Skeletal muscle cell (primary cell): ENCODE measurements around the gene RANBP1.

Experiments used
- DNase-seq: peaks from one replicate; pipeline ENCODE4 v3.0.0-alpha.2; 2010; ENCODE audit warnings: low read depth
- H3K4me3 ChIP-seq: 2 replicates; pipeline ENCODE4 v1.5.1; 2011; ENCODE audit warnings: low read depth, mild to moderate bottlenecking, control low read depth, low read length, moderate library complexity

The RANBP1 gene

DNA sequence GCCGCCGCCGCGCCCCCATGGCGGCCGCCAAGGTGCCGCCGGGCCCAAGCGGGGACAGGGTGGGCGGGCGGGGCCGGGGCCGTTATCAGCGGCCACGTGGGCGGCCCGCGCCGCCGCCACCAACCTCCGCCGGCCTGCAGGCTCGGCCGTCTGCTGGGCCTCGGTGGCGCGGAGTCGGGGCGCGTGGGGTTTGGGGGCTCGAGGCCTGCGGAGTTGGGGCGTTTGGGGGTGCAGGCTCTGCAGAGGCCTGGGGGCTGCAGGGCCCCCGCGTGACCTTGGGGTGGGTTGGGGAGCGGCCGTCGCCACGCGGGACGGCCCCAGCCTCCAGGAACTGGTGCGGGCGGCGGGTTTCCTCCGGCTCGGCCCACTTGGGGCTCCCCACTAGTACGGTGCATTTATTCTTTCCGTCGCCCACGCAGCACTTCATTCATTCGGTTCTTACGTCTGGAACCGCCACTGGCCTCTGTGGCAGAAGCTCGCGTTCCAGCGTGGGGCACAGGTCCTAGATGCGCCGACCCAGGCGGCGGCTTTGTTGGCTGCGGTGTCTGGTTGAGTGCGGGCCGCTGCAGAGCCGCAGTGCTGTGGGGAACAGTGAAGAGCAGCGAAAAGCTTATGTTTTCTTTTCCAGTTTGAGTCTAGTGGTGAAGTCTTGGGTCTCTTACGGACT, 1.9 kb downstream of the RANBP1 start:
- H3K4me3 ChIP-seq: peak overlapping the region; percentile 96
- DNase-seq: no peak

DNA sequence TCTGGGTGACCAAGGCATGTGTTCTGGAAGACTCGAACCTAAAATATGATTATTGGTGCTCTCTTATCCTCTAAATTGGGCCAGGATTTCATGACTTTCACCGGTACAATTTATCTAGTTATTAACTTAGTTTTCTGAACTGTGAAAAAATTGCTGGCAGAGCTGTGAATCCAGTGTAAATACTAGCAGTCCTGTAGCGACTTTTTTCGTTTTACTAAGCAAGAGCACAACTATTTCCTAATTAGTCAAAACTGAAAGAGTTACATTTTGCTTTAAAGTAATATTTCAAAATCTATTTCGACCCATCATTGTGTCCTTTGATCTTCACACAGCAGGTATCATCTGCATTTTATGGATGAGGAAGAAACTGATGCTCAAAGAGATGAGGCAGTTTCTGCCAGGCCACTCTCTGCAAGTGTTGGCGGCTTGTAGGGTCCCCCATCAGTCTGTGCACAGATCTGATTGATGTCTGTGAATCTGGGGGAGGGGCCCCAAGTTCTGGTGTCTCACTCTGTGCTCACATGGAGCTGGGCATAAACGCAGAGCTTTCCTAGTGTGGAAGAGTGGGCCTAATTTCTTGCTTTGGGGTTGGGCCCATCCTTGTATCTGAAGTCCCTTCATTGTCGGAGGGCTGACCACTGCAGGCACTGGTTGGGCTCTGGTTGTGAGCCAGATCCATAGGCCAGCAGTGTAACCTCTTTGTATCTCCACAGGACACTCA, 2.6 kb downstream of the RANBP1 start:
- H3K4me3 ChIP-seq: peak overlapping the region; percentile 96
- DNase-seq: no peak

DNA sequence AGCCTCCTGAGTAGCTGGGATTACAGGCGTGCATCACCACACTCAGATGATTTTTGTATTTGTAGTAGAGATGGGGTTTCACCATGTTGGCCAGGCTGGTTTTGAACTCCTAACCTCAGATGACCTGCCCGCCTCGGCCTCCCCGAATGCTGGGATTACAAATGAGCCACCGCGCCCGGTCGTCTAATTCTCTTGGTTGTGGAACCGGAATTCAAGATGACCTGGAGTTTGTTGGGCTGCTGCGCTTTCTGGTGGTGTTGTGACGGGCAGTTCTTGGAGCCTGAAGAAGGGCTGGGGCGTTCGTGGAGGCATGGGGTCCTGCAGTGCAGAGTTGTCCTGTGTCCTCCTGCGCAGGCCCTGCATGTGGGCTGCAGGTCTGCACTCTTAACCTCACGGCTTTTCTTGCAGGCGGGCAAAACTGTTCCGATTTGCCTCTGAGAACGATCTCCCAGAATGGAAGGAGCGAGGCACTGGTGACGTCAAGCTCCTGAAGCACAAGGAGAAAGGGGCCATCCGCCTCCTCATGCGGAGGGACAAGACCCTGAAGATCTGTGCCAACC, 6.0 kb downstream of the RANBP1 start:
- H3K4me3 ChIP-seq: no peak overlapping the region
- no peak for DNase-seq

DNA sequence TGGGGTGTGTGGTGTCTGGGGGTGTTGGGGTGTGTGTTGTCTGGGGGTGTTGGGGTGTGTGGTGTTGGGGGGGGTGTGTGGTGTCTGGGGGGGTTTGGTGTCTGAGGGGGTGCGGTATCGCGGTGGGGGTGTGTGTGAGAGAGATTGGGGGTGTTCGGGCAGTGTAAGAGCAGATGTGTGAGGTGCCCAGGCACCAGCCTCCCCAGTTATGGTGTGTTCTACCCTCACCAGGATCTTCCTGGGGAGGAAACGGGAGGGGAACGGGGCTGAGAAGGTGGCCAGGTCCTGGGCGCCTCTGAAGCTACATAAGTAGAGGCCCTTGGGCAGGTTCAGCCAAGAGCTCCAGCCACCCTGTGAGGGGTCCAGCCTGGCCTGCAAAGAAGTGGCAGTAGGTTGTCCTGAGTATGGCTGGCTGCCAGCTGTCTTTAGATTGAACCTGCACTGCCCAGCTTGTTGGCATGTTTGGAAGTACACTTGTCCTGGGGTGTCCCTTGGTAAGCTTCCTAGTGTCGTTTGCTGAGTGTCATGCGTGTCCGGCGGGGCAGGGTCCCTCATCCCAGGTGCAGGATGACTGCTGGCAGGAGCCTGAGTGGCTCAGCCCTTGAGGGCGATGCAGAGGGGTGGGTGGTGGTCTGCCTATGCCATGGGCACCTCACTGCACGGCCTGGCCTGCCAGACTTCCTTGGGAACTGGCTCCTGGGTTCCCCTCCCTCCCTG, 7.6 kb downstream of the RANBP1 start:
- no peak overlapping the region for H3K4me3 ChIP-seq
- DNase-seq: no peak

DNA sequence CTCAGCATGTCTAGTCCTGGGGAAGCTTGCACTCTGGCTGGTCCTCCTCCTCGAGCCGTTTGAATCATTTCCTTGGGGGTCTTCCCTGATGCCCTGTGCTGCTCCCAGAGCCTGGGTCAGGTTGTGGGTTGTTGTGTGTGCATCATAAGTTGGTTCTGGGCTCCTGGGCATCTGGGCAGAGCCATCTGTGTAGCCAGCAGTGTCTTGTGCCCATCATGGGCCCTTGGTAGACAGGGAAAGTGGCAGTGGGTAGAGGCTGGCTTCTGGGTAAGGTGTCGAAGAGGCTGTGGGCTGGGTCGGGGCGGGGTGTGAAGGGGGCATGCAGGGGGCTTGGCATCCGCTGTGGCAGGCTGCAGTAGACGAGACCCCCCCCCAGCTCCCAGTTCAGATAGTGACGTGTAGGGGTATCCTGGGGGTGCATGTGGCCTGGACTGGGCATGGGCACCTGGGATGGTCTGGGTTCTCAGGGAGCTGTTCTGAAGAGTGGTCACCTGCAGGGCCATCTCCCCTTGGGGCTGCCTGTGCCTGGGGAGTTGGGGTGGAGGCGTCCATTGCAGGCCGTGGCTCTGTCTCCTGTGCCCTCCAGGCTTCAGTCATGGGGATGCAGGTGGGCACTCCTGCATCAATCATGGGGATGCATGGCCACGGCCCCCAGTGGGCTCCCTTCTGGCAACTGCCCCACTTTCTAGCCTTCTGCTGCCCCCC, 8.3 kb downstream of the RANBP1 start:
- H3K4me3 ChIP-seq: no peak overlapping the region
- DNase-seq: no peak

DNA sequence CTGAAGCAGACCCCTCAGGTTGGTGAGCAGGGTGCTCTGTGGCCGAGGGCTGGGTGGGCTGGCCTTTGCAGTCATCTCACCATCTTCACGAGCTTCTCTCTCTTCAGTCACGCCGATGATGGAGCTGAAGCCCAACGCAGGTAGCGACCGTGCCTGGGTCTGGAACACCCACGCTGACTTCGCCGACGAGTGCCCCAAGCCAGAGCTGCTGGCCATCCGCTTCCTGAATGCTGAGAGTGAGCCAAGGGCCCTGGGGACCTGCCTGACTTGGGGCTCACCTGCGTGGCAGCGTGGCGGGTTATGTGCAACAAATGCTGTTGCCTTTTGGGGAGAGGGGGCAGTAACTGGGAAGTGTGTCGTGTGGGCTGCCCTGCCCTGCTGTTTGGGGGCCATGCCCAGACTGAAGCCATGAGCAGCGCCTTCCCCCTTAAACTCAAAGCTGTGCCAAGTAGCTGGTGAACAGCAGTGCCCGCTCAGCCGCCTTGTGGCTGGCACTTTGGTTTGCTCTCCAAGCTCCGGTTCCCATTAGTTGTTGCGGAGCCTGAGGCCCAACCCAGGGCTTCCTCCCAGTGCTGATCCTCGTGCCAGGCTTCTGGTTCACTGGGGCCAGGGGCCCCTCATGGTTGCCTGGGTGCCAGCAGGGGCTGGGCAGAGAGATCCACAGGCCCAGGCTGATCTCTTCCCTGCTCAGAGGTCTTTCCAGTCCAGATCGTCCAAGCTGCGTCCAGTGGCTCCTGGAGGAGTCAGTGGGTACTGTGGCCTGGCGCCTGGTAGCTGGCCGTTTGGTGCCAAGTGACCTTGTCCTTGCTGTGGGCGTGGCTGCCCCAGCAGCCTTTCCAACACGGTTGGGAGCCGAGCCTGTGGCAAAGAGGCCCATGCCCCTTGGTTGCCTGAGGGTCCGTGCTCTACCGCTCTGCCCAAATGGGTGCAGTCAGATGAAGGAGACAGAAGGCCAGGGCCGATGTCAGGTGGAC, 9.6 kb downstream of the RANBP1 start:
- no peak for DNase-seq
- no peak overlapping the region for H3K4me3 ChIP-seq

DNA sequence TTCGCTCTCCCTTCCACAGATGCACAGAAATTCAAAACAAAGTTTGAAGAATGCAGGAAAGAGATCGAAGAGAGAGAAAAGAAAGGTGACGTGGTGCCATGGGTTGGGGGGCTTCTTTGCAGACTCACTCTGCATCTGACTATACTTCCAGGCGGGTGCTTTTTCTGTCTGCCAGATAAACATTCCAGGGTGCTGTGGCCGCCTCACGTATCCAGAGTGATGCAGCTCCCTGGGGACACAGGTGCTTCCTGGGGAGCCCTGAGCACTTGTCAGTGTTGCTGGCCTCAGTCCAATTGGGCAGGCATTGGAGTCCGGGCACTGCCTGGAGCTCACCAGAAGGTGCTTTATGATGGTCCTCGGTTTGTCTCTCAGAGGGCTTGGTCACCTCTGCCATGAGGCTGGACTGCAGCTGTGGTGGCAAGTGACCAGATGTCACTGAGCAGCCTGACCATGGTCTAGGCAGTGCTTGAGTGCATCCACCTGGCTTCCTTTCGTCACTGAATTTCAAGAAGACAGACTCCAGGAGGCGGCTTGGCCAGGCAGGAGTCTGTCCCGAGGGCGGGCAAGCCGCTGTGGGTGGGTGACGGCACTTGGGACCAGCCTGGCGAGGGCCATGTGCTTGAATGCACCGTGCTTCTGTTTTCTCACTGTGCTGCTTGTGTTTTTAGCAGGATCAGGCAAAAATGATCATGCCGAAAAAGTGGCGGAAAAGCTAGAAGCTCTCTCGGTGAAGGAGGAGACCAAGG, 10.6 kb downstream of the RANBP1 start:
- H3K4me3 ChIP-seq: no peak overlapping the region
- no peak for DNase-seq

DNA sequence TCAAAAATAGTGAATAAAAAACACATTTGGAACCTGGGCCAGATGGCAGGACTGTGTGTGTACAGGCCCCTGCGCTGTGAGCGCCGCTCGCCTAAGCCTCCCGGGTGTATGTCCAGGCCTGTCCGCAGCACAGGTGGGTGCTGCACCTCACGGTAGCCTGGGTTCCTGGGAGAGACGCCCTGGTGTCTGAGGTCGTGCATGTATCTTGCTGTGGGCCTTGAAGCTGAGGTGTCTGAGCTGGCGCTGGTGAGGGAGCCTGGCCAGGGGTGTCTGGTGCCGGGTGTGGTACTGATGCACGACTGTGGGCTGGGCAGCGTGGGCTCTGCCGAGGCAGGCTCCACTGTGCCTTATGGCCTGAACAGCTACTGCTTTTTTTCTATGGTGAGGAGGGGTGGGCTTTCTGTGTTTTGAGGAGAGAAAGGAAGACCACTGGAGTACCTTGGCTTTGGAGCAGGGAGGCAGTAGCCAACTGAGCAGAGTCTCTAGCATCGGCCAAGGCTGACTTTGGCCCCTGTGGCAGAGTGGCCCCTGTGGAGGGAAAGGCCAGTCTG, 11.5 kb downstream of the RANBP1 start:
- no peak for DNase-seq
- H3K4me3 ChIP-seq: no peak overlapping the region

DNA sequence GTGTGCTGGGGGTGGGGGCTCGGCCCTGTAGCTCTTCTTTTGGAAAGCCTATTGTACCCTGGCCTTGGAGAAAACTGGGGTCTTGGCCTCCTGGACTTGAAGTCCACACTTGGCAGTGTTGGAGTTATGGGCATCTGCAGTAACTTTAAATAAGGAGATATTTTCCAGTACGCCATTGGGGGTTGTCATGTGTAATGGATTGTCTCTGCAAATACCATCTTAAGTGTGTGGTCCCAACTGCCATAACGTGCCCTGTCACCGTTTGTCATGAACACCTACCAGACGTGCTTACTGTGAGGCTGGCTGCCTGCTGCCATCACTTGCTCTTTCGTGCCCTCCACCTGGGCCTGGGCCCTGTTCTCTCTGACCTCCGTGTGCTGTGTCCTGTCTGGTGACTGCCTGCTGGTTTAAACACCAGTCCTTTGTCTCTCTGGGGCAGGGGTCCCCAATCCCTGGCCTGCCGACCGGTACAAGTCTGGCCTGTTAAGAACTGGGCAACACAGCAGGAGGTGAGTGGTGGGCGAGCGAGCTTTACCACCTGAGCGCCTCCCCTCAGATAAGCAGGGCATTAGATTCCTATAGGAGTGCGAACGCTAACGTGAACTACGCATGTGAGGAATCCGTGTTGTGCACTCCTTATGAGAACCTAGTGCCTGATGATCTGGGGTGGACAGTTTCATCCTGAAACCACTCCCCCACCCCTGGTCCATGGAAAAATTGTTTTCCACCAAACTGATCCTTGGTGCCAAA, 12.1 kb downstream of the RANBP1 start:
- no peak overlapping the region for H3K4me3 ChIP-seq
- DNase-seq: no peak

DNA sequence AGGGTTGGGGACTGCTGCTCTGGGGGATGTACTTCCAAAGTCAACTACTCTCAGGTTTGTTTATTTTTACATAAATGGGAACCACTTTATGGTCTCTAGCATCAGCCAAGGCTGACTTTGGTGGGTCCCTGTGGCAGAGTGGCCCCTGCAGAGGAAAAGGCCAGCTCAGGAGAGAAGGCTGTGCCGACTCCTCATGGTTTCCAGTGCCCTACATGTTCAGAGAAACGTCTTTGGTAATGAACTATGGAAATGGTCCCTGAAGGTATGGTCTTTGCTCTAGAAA, 12.7 kb downstream of the RANBP1 start:
- no peak for DNase-seq
- H3K4me3 ChIP-seq: no peak overlapping the region

DNA sequence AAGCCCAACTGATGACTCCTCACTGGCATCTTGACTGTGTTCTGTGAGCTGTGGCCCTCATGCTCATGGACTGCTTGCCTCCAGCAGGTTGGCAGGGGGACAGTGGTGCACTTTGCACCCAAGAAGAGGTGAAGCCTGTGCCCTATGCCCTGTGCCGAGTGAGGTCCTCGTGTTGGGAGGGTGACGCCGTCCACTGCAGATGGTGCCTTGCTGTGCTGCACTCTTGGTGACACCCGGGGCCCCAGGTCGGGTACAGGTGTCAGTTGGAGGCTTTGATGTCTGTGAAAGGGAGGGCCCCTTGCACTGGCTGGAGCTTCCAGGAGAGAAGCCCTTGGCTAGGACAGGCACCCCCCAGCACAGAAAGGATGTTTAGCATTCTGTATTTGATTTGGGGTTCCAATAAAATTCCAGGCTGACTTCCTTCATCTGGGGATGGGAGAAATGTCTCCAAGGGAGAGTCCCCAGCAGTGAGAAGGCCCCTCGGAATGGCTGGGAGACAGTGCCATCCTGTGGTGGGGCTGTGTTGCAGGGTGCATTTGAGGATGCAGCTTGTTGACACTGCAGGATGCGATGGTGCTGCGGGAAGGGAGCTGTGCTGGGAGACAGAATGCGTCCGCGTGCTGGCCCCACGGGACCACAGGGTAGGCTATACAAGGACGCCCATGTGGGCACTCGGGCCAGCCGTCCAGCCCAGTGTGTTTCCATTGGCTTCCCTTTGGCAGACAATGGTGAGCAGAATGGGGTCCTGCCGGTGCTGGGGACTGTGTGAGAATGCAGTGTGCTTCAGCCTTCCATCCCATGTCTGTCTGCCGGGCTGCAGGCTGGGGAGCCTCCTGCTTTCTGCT, 13.2 kb downstream of the RANBP1 start:
- no peak for DNase-seq
- H3K4me3 ChIP-seq: no peak overlapping the region

DNA sequence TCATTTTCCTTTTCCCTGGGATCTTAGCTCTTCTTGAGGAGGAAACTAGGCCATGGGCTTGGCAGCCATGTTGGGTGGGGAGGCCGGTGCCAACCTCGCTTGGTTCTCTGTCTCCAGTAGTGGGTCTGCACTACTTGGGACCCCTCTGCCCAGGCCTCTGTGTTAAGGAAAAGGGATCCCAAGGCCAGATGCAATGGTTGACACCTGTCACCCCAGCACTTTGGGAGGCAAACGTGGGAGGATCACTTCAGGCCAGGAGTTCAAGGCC, 13.8 kb downstream of the RANBP1 start:
- H3K4me3 ChIP-seq: no peak overlapping the region
- no peak for DNase-seq

DNA sequence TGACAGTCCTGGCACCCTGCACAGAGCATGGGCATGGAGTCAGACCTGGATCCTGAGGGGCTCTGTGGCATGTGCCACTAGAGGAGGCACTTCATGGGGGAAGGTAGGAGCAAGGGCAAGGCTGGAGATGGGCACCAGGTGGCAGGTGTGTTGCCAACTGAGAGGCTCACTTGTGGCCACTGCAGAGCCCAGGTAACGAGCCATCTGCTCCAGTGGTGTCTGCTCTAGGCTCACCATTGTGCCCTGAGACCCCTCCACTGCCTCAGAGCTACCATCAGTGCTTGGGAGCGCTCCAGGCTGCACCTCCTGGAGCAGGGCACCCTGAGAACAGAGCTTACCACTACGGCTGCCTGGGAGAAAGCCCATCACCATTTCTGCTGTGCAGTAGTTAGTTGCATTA, 14.4 kb downstream of the RANBP1 start:
- H3K4me3 ChIP-seq: peak overlapping the region; percentile 89
- DNase-seq: no peak

DNA sequence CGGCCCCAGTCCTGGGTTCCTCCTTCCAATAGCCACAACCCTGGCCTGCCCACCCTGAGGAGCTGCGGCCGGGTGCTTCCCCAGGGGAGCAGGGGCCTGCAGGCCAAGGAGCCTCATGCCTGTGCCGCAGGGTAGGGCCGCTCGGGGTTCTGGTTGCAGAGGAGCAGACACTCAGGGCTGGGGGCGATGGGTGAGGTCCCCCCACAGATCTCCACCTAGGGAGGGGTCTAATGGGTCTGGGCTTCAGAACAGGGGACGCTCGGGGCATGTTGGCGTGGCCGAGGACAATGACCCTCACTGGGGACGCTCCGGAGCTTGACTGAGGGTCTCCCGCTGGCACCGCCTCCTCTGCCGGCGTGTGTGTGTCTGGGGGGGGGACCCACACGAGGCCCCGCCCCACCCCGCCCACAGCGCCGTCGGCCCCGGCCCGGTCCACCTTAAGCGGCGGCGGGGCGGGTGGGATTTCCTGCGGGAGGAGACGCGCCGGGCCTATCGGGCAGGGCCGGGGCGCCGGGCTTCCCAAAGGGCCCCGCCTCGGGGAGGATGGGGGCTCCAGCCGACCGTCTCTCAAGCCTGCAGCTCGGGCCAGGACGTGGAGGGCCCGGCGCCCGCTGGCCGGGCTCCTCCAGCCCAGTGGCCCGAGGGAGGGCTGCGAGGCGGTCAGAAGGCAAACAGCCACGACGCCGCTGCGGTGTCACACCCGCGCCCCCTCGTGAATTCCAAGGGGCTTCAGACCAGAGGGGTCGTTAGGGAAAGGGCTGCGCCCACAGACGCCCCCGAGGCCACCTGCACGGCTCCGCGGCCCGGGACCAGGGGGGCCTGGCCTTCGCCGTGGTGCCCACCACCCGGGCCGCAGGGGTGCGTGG, 15.1 kb downstream of the RANBP1 start:
- peak overlapping the region; percentile 89 for H3K4me3 ChIP-seq
- no peak for DNase-seq

DNA sequence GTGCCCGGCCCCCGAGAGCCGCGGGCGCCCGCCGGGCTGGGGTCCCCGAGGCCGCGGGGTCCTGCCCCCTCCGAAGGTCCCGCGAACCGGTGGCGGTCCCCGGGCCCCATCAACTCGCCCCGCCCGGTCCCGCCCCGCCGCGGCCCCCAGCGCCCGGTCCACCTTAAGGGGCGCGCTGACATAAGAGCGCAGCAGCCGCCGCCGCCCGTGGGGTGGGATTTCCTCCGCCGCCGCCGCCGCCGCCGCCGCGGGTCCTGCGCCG, 15.6 kb downstream of the RANBP1 start, which contains the start of gene ZDHHC8:
Gene ZDHHC8 (plus strand): TSS at position 208 of the 262 bp plus-strand sequence. CDS start 144 bp downstream, outside the sequence.
- no peak for DNase-seq
- H3K4me3 ChIP-seq: peak within 1 kb of the TSS; percentile 89
